WI38 (cell line): ENCODE results near the gene PCED1B.
"Not testable (repeated sequence)": the region's sequence is repeated elsewhere in the genome, so short reads cannot be mapped to it uniquely, and the experiment has no call there.

Experiments used
- H3K4me3 ChIP-seq: 2 replicates; pipeline ENCODE4 v1.5.1; 2011; ENCODE audit warnings: low read depth, mild to moderate bottlenecking, control low read depth, low read length
- TF ChIP-seq, protein P1 (sequence below): IDR thresholded peaks from 2 replicates; pipeline ENCODE4 v1.5.1; 2012; ENCODE audit warnings: low read depth, mild to moderate bottlenecking, control low read depth, low read length

The PCED1B gene

DNA sequence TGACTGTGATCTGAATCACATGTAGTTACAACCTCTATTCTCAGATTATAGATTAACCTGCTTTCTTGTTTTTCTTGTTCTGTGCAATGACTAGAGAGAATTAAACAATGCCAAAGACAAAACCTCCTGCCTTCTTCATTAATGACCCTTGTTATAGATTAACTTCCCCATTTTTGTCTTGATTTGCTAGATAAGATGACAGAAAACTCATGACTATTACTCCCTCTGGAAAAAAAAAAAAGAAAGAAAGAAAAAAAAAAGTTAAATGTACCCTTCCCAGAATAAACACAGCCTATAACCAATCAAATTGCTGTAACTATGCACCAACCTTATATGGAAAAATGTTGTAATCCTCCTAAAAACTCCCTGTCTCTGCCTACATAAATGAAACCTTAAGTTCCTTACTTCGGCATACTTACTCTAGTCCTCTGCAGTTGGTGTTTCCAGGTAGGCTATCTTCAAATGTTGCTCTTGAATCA is 41.1 kb upstream of the PCED1B start:
- TF ChIP-seq, protein P1, sequence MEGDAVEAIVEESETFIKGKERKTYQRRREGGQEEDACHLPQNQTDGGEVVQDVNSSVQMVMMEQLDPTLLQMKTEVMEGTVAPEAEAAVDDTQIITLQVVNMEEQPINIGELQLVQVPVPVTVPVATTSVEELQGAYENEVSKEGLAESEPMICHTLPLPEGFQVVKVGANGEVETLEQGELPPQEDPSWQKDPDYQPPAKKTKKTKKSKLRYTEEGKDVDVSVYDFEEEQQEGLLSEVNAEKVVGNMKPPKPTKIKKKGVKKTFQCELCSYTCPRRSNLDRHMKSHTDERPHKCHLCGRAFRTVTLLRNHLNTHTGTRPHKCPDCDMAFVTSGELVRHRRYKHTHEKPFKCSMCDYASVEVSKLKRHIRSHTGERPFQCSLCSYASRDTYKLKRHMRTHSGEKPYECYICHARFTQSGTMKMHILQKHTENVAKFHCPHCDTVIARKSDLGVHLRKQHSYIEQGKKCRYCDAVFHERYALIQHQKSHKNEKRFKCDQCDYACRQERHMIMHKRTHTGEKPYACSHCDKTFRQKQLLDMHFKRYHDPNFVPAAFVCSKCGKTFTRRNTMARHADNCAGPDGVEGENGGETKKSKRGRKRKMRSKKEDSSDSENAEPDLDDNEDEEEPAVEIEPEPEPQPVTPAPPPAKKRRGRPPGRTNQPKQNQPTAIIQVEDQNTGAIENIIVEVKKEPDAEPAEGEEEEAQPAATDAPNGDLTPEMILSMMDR = no peak
- H3K4me3 ChIP-seq = no peak overlapping the region

DNA sequence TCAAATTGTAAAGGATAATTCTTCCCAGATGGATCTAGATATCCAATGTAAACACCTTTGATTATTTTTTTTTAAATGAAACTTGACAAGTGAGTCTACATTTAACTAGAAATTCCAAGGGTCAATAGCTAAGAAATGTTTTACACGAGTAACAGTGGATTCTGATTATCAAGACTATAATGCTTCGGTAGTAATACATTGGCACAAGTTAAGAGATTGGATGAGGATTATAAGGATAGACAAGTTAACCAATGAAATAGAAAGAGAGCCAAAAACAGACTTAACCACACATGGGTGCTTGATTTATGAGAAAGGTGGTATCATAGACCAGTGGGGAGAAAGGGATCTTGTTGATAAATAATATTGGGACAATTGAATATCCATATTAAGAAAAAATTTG is 40.3 kb upstream of the PCED1B start:
- H3K4me3 ChIP-seq = no peak overlapping the region
- TF ChIP-seq, protein P1 = no peak

DNA sequence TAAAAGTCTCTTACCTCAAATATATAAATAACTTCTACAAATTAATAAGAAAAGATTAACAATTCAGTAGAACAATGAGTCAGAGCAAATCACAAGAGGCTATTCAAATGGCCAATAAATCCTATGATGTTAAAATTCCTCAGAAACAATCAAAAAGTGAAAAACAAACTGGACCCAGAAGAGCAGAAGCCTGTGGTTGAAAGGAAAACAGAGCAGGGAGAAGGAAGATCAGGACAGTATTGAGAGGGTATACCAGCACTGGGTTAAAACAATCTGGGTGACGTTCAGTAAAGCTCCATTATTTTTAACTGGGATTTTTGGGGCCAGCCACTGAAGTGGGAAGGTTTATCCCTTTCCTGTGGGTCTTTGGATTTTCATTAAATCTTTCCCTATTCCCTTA is 39.7 kb upstream of the PCED1B start:
- TF ChIP-seq, protein P1 = no peak
- no peak overlapping the region for H3K4me3 ChIP-seq

DNA sequence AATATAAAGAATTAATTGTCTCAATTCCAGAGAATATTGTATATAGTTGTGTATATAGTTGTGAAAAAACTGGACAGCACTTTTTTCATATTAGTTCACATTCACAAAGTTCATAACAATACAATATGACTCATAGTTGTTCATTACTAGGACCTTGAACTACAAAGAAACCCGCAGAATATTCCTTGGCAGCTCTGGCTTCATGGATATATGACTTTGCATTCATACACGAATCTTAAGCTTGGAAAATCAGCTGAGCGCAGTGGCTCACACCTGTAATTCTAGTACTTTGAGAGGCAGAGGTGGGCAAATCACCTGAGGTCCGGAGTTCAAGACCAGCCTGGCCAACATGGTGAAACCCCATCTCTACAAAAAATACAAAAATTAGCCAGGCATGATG is 38.1 kb upstream of the PCED1B start:
- TF ChIP-seq, protein P1 = no peak
- H3K4me3 ChIP-seq = no peak overlapping the region

DNA sequence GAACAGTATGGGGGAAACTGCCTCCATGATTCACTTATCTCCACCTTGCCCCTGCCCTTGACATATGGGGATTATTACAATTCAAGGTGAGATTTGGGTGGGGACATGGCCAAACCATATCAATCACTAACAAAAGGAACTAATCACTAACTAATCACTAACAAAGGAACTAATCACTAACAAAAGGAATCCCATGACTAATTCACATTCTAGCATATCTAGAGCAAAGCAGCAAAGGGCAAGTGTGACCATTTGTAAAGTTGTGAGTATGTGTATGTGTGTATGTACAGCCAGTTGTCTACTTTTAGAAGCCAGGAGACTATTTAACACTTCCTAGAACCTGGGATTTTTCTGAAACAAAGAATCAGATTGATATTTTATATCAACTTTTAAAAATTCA is 30.9 kb upstream of the PCED1B start:
- H3K4me3 ChIP-seq = no peak overlapping the region
- TF ChIP-seq, protein P1 = no peak

DNA sequence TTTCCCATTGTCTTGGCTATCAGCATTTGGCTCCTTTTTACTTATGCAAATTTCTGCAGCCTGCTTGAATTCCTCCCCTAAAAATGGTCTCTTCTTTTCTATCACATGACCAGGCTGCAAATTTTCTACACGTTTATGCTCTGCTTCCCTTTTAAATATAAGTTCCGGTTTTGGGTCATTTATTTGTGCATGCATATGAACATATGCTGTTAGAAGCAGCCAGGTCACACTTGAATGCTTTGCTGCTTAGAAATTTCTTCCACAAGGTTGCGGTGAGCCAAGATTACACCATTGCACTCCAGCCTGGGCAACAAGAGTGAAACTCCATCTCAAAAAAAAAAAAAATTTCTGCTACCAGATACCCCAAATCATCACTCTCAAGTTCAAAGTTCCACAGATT is 28.1 kb upstream of the PCED1B start:
- H3K4me3 ChIP-seq = not testable (repeated sequence)

DNA sequence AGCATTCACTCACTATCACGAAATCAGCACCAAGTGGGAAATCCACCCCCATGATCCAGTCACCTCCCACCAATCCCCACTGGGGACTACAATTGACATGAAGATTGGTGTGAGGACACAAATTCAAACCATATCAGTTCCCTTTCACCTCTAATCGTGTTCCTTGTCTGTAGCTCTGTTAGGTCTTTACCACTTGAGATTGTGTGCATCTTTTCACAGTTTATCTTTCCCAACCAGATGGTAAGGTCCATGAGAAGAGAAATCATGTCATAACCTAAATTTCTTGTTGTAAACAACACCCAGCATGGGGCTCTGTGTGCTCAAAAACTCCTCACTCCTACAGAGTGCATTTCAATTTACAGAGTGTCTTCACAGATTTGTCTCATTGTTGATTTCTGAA is 27.1 kb upstream of the PCED1B start:
- H3K4me3 ChIP-seq = no peak overlapping the region
- TF ChIP-seq, protein P1 = no peak

DNA sequence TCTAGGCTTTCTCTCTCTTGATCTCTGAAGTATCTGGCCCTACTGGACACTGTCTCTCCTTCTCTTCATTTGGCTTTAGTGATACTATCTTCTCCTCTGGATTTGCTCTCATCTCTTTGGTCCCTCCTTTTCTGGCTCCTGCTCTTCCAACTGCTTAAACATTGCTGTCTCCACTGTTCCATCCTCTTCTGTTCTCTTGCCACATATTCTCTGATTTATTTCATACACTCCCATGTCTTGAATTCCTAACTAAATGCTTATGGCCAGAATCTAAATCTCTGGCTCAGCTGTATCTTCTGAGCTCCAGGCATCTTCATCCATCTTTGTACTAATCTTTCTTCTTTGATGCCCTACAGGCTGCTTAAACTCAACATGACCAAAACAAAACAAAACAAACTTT is 25.5 kb upstream of the PCED1B start:
- TF ChIP-seq, protein P1 = no peak
- no peak overlapping the region for H3K4me3 ChIP-seq
